Esophagus muscularis mucosa (tissue), 4 donors: ENCODE results near the gene ARIH1. TPM values are rescaled to one million over a fixed set of nuclear protein-coding genes. Genes with fewer than 3 reads are reported as not detected.
"Not testable (repeated sequence)": the region's sequence is repeated elsewhere in the genome, so short reads cannot be mapped to it uniquely, and the experiment has no call there.

ENCODE experiments used
- DNase-seq: peaks from one replicate; pipeline ENCODE4 v3.0.0-alpha.2; 2017; ENCODE audit errors: extremely low spot score
- H3K27ac ChIP-seq, 4 donors: fragments of 200-600 bp; sonication (generic); replicated peaks in 1 of 4; 1 replicate in 3 of 4; 2 replicates in 1 of 4; pipeline ENCODE4 v1.5.1; 2016 to 2019; ENCODE audit warnings: mild to moderate bottlenecking in 1 of 4
- H3K27me3 ChIP-seq, 4 donors: fragments of 200-600 bp; sonication (generic); one replicate each; pipeline versions ENCODE4 v1.5.1 to v1.6.0; 2016 to 2019
- H3K36me3 ChIP-seq, 4 donors: fragments of 200-600 bp; sonication (generic); one replicate each; pipeline ENCODE4 v1.5.1; 2016 to 2019
- H3K4me1 ChIP-seq, 4 donors: fragments of 200-600 bp; sonication (generic); one replicate each; pipeline ENCODE4 v1.5.1; 2016 to 2019
- H3K4me3 ChIP-seq, 4 donors: fragments of 200-600 bp; sonication (generic); 1 replicate in 2 of 4; 2 replicates in 2 of 4; pipeline ENCODE4 v1.5.1; 2016 to 2019; ENCODE audit warnings: mild to moderate bottlenecking in 4 of 4, moderate library complexity in 1 of 4
- H3K9me3 ChIP-seq, 4 donors: fragments of 200-600 bp; sonication (generic); 1 replicate in 3 of 4; 2 replicates in 1 of 4; pipeline ENCODE4 v1.5.1; 2016 to 2019
- CTCF ChIP-seq, 3 experiments: fragments of 200-600 bp in 2 of 3; fragments of 450-650 bp in 1 of 3; sonication (generic) in 2 of 3; IDR thresholded peaks; one replicate each; pipeline ENCODE4 v1.5.1; 2017 to 2019; ENCODE audit warnings: antibody characterized with exemption in 3 of 3, mild to moderate bottlenecking in 2 of 3, moderate library complexity in 1 of 3
- EP300 ChIP-seq: sonication (generic); formaldehyde crosslinking; IDR thresholded peaks from one replicate; pipeline ENCODE4 v1.6.1; 2017; ENCODE audit warnings: antibody characterized with exemption
- POLR2A ChIP-seq: fragments of 450-650 bp; IDR thresholded peaks from one replicate; pipeline ENCODE4 v1.6.1; 2017; ENCODE audit warnings: antibody characterized with exemption, moderate library complexity, mild to moderate bottlenecking, low read depth
- POLR2AphosphoS5 ChIP-seq, 2 donors: sonication (generic); formaldehyde crosslinking; IDR thresholded peaks; one replicate each; pipeline ENCODE4 v1.6.1; 2017; ENCODE audit warnings: antibody characterized with exemption in 2 of 2
- WGBS: methylation state at CpG from one replicate; pipeline ENCODE4 v1.1.5; 2018; 5-methylcytosine and 5-hydroxymethylcytosine counted together
- intact Hi-C: fragments of 100-400 bp; cut with DNase I; formaldehyde crosslinking; loops from one replicate; pipeline ENCODE4 v1.15.1; 2023
- total RNA-seq, 4 donors: library from RNA; depleted of rRNA; stranded (reverse); fragments of >200 nt; gene quantifications; one replicate each; pipeline versions ENCODE4 v1.1.0 to v1.2.1, GENCODE V29; 2016

Gene ARIH1
- total RNA-seq, 4 donors from 2014 or later = 37.4 to 59.9 (median 43.3) TPM

- intact Hi-C loops = no loop called here
- no peaks in the 10 kb centered on the region for H3K27me3 ChIP-seq
- H3K4me3 ChIP-seq = no peak overlapping the region
- no peak for DNase-seq
- WGBS = 87% methylated on average over 4 of the region's 8 CpGs
- TF ChIP-seq CTCF (IDR thresholded peaks at IDR 0.05) (no peak), POLR2AphosphoS5 (IDR thresholded peaks at IDR 0.05) (no peak), POLR2A (no peak), EP300 (no peak)
- no peaks in the 10 kb centered on the region for H3K4me1 ChIP-seq
- H3K27ac ChIP-seq = no peak overlapping the region
- no peaks in the 10 kb centered on the region for H3K9me3 ChIP-seq
- H3K36me3 ChIP-seq = peaks cover 0 to 14% (median 1%) of the 10 kb centered on the region in 4 donors
Observed at GRCh38 chr15:72609862-72610261, 135.7 kb downstream of the ARIH1 start.

- H3K4me3 ChIP-seq, DNase-seq, H3K4me1 ChIP-seq, intact Hi-C loops, H3K27ac ChIP-seq, H3K9me3 ChIP-seq, H3K27me3 ChIP-seq: not testable (repeated sequence)
- peaks cover 0 to 12% (median 1%) of the 10 kb centered on the region in 4 donors for H3K36me3 ChIP-seq
- 96% methylated on average over 3 of the region's 3 CpGs for WGBS
Observed at GRCh38 chr15:72612324-72612723, 138.2 kb downstream of the ARIH1 start.

DNA sequence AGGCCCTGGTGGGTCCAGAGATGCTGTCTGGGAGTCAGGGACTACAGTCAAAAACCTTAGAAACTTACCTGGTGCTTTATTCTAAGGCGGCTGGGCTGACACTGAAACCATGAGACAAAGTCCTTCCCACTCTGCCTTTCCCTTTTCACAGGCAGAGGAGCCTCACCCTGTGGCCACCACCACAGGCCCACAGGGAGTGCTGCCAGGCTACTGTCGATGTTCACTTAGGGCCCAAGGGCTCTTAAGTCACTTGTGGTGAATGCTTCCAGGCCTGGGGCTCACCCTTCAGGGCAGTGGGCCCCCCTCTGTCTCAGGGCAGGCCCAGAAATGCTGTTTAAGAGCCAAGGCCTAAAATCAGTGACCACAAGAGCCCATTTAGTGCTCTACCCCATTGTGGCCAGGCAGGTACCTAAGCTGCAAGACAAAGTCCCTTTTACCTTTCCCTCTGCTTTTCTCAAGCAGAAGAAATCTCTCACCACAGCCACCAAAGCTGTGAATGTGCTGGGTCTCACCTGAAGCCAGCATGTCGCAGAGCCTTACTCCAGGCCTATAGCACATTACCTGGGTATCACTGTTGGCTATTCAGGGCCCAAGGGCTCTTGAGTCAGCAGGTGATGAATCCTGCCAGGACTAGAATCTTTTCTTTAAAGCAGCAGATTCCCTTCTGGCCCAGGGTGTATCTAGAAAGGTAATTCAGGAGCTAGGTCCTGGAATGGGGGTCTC lies 140.8 kb downstream of the ARIH1 start:
- TF ChIP-seq POLR2A (no peak), EP300 (no peak), POLR2AphosphoS5 (IDR thresholded peaks at IDR 0.05) (no peak), CTCF (IDR thresholded peaks at IDR 0.05) (no peak)
- Histone ChIP-seq H3K27ac (no peak overlapping the region), H3K4me3 (no peak overlapping the region), H3K36me3 (no peaks in the 10 kb centered on the region), H3K4me1 (no peaks in the 10 kb centered on the region), H3K9me3 (no peaks in the 10 kb centered on the region), H3K27me3 (no peaks in the 10 kb centered on the region)
- 90% methylated on average over 2 of the region's 3 CpGs for WGBS
- intact Hi-C loops = no loop called here
- no peak for DNase-seq

DNA sequence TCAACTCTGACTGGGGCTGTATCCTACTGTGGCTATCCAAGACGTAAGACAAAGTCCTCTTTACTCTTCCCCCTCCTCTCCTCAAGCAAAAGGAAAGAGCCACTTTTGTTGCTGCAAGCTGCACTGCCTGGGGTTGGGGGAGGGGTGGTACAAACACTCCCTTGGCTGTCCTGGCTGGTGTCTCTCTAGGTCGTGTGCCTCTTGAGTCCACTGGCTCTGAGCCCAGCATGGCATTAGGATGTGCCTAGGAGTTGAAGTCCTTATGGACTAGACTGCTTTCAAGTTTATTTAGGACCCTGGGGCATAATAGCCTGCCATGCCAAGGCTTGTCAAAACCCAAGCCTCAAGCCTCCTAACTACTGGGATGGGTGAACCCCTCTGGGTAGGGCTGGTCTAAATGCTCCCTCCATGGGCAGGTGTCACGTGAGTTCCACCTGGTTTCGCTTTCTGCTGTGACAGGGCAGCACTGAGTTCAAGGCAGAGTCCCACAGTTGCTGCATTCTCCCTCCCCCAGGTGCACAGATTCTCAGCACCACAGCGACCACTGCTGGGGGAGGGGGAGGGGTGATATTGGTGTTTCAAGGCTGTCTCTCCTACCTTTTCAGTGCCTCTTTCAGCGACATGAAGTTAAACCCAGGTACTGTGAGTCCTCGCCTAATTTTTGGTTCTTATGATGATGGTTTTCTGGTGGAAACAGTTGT lies 141.6 kb downstream of the ARIH1 start:
- H3K4me3 ChIP-seq, intact Hi-C loops, H3K36me3 ChIP-seq, H3K27ac ChIP-seq, H3K27me3 ChIP-seq, H3K9me3 ChIP-seq, H3K4me1 ChIP-seq, DNase-seq: not testable (repeated sequence)
- WGBS = 70% methylated on average over 6 of the region's 7 CpGs

- no peak for DNase-seq
- TF ChIP-seq POLR2AphosphoS5 (IDR thresholded peaks at IDR 0.05) = no peak
- no peak for TF ChIP-seq POLR2A
- no peak for TF ChIP-seq CTCF (IDR thresholded peaks at IDR 0.05)
- TF ChIP-seq EP300 = no peak
- Histone ChIP-seq H3K27me3 (no peaks in the 10 kb centered on the region), H3K4me3 (no peak overlapping the region), H3K4me1 (no peaks in the 10 kb centered on the region), H3K36me3 (no peaks in the 10 kb centered on the region), H3K27ac (no peak overlapping the region), H3K9me3 (no peaks in the 10 kb centered on the region)
- WGBS = 86% methylated on average over 10 of the region's 10 CpGs
- intact Hi-C loops = no loop called here
Observed at GRCh38 chr15:72616491-72617210, 142.5 kb downstream of the ARIH1 start.

- H3K4me1 ChIP-seq, H3K4me3 ChIP-seq, H3K27ac ChIP-seq, H3K9me3 ChIP-seq, intact Hi-C loops, DNase-seq, H3K36me3 ChIP-seq, H3K27me3 ChIP-seq: not testable (repeated sequence)
- WGBS = 93% methylated on average over 4 of the region's 4 CpGs
Observed at GRCh38 chr15:72623854-72624253, 149.7 kb downstream of the ARIH1 start.

GRCh38 chr15:72626153-72626552 lies 152.0 kb downstream of the ARIH1 start:
- H3K4me3 ChIP-seq, H3K27ac ChIP-seq, H3K27me3 ChIP-seq, DNase-seq, H3K36me3 ChIP-seq, intact Hi-C loops, H3K4me1 ChIP-seq, H3K9me3 ChIP-seq: not testable (repeated sequence)
- WGBS = 79% methylated on average over 3 of the region's 3 CpGs

- DNase-seq, H3K27ac ChIP-seq, H3K4me3 ChIP-seq, H3K36me3 ChIP-seq, H3K27me3 ChIP-seq, H3K4me1 ChIP-seq, intact Hi-C loops, H3K9me3 ChIP-seq: not testable (repeated sequence)
- 87% methylated on average over 6 of the region's 11 CpGs for WGBS
Observed at GRCh38 chr15:72628249-72629067, 154.3 kb downstream of the ARIH1 start.
